ENCODE data around the gene BIRC5. TPM values are rescaled to one million over a fixed set of nuclear protein-coding genes. Genes with fewer than 3 reads are reported as not detected.
A peak's percentile ranks its signal among the peaks of the same experiment; 100 is the strongest.

The BIRC5 gene
- total RNA-seq, 3 donors from 2014 or later (not counting 1 experiment from before 2014, with no cell fraction given), result 0.73 to 1.9 (median 1.2) TPM

DNA sequence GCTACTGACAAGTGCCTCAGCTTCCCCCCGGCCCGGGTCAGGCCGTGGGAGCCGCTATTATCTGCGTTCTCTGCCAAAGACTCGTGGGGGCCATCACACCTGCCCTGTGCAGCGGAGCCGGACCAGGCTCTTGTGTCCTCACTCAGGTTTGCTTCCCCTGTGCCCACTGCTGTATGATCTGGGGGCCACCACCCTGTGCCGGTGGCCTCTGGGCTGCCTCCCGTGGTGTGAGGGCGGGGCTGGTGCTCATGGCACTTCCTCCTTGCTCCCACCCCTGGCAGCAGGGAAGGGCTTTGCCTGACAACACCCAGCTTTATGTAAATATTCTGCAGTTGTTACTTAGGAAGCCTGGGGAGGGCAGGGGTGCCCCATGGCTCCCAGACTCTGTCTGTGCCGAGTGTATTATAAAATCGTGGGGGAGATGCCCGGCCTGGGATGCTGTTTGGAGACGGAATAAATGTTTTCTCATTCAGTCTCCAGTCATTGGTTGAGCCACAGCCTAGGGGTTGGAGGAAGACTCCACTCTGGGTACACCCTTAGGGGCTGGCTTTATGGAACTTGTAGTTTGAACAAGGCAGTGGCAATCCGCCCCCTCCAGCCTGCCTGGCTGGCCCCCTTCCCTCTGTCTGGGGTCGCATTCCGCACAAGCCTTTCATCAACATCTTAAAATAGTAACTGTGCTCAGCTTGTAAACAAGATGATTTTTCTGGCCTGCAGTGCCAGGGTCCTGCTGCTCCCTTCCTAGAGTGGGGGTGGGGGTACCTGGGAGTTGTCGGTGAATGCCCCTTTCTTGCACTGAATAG is 41.6 kb upstream of the BIRC5 start:
- H3K27me3 Mint-ChIP-seq (ENCODE audit: low read depth in 2 of 2), result no peaks in the 10 kb centered on the region
- peak overlapping the region; percentile 60 to 68 for H3K27ac Mint-ChIP-seq
- intact Hi-C loops (cut with micrococcal nuclease), result no loop called here
- DNase-seq (no peak), ATAC-seq (no peak)
- no peak overlapping the region for H3K4me3 ChIP-seq (ENCODE audit: low read length)
- TF ChIP-seq, protein P1, sequence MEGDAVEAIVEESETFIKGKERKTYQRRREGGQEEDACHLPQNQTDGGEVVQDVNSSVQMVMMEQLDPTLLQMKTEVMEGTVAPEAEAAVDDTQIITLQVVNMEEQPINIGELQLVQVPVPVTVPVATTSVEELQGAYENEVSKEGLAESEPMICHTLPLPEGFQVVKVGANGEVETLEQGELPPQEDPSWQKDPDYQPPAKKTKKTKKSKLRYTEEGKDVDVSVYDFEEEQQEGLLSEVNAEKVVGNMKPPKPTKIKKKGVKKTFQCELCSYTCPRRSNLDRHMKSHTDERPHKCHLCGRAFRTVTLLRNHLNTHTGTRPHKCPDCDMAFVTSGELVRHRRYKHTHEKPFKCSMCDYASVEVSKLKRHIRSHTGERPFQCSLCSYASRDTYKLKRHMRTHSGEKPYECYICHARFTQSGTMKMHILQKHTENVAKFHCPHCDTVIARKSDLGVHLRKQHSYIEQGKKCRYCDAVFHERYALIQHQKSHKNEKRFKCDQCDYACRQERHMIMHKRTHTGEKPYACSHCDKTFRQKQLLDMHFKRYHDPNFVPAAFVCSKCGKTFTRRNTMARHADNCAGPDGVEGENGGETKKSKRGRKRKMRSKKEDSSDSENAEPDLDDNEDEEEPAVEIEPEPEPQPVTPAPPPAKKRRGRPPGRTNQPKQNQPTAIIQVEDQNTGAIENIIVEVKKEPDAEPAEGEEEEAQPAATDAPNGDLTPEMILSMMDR (IDR thresholded peaks at IDR 0.05), result no peak
- no peaks in the 10 kb centered on the region for H3K9me3 Mint-ChIP-seq
- no peak overlapping the region for H3K4me3 Mint-ChIP-seq
- H3K36me3 ChIP-seq (ENCODE audit: control insufficient read depth, insufficient read depth, low read length), result peaks cover 10% of the 10 kb centered on the region
- H3K27ac ChIP-seq (ENCODE audit: low read length), result peak overlapping the region; percentile 66
- no peaks in the 10 kb centered on the region for H3K36me3 Mint-ChIP-seq
- 59% methylated on average over 19 of the region's 19 CpGs for WGBS (ENCODE audit: insufficient coverage)
- H3K9me3 ChIP-seq (ENCODE audit: control insufficient read depth, insufficient read depth, low read length), result no peaks in the 10 kb centered on the region
- H3K4me1 Mint-ChIP-seq, result peaks cover 20 to 38% of the 10 kb centered on the region in 2 donors
- peaks cover 80% of the 10 kb centered on the region for H3K4me1 ChIP-seq (ENCODE audit: control insufficient read depth, insufficient read depth, low read length)
- no peaks in the 10 kb centered on the region for H3K27me3 ChIP-seq (ENCODE audit: control insufficient read depth, insufficient read depth, low read length)

DNA sequence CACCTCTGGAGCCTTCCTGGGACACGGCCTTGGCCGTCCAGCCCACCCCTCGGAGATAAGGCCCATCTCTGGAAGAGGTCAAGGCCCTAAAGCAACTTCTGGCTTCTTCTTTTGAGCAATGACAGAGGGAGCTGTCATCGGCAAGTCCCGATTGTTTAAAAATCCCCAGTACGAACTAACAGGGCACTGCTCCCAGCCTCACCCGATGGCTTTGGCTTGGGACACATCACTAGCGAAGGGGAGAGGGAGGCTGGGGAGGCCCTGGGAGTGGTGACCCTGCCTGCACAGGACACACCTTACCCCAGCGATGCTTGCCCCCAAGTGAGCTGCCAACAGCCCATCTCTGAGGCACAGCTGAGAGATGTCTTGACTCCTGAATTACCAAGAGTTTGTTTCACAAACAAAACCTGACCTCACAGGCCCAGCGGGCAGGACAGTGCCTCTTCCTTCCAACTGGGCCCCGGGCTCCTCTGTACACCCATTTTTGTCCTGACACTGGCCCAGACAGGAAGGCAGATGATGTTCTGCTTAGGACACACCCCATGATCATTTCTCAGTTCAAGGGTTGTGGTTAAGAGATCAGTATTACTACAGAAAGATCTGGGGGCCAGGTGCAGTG is 40.8 kb upstream of the BIRC5 start:
- Histone ChIP-seq H3K27me3 (ENCODE audit: control insufficient read depth, insufficient read depth, low read length) (no peaks in the 10 kb centered on the region), H3K9me3 (ENCODE audit: control insufficient read depth, insufficient read depth, low read length) (no peaks in the 10 kb centered on the region), H3K36me3 (ENCODE audit: control insufficient read depth, insufficient read depth, low read length) (peaks cover 10% of the 10 kb centered on the region), H3K4me1 (ENCODE audit: control insufficient read depth, insufficient read depth, low read length) (peaks cover 75% of the 10 kb centered on the region), H3K4me3 (ENCODE audit: low read length) (no peak overlapping the region), H3K27ac (ENCODE audit: low read length) (peak overlapping the region; percentile 66)
- no peak for ATAC-seq
- Mint-ChIP-seq H3K4me1 (peaks cover 20 to 38% of the 10 kb centered on the region in 2 donors), H3K36me3 (no peaks in the 10 kb centered on the region), H3K27ac (peak overlapping the region; percentile 56 to 60), H3K9me3 (no peaks in the 10 kb centered on the region), H3K27me3 (ENCODE audit: low read depth in 2 of 2) (no peaks in the 10 kb centered on the region), H3K4me3 (no peak overlapping the region)
- TF ChIP-seq, protein P1 (IDR thresholded peaks at IDR 0.05), result no peak
- peak in 1 of 2 donors; percentile 55 for DNase-seq
- intact Hi-C loops (cut with micrococcal nuclease), result no loop called here
- 74% methylated on average over 11 of the region's 11 CpGs for WGBS (ENCODE audit: insufficient coverage)

DNA sequence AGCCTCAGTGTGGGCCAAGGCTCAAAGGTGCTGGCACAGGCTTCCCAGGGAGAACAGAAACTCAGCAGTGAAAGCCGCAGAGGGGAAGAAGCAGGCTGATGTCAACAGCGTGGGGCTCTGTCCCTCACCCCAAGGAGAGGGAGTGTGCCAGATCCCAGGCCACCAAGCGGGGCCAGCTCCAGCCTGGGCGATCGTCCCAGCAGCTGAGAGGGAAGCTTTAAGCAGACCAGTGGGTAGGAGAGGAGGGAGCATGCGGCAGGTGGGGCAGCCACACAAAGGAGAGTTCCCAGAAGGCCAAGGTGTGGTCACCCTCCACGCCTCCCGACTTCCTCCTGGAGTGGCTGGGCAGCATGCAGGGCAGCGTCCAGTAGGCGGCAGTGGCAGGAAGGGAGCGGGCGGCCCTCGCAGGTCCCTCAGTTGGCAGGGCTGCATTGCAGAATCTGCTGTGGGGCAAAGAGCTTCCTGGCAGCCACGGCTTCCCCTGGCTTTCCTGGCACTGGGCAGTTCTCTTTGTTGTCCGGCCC is 39.6 kb upstream of the BIRC5 start:
- Histone ChIP-seq H3K4me1 (ENCODE audit: control insufficient read depth, insufficient read depth, low read length) (peaks cover 70% of the 10 kb centered on the region), H3K9me3 (ENCODE audit: control insufficient read depth, insufficient read depth, low read length) (no peaks in the 10 kb centered on the region), H3K27ac (ENCODE audit: low read length) (peak overlapping the region; percentile 66), H3K36me3 (ENCODE audit: control insufficient read depth, insufficient read depth, low read length) (peaks cover 10% of the 10 kb centered on the region), H3K27me3 (ENCODE audit: control insufficient read depth, insufficient read depth, low read length) (no peaks in the 10 kb centered on the region), H3K4me3 (ENCODE audit: low read length) (no peak overlapping the region)
- DNase-seq, result no peak
- H3K36me3 Mint-ChIP-seq, result no peaks in the 10 kb centered on the region
- 81% methylated on average over 15 of the region's 15 CpGs for WGBS (ENCODE audit: insufficient coverage)
- H3K4me1 Mint-ChIP-seq, result peaks cover 20 to 37% of the 10 kb centered on the region in 2 donors
- no peaks in the 10 kb centered on the region for H3K9me3 Mint-ChIP-seq
- no peak overlapping the region for H3K4me3 Mint-ChIP-seq
- no peak for ATAC-seq
- H3K27me3 Mint-ChIP-seq (ENCODE audit: low read depth in 2 of 2), result no peaks in the 10 kb centered on the region
- TF ChIP-seq, protein P1 (IDR thresholded peaks at IDR 0.05), result no peak
- H3K27ac Mint-ChIP-seq, result no peak overlapping the region
- intact Hi-C loops (cut with micrococcal nuclease), result no loop called here
